GM19372 (cell line): ENCODE measurements around the gene MTERF2.
A peak's percentile ranks its signal among the peaks of the same experiment; 100 is the strongest.

Experiments used
- ATAC-seq: cut with Tn5 transposase; IDR thresholded peaks from one replicate; pipeline ENCODE4 v1.9.1; 2021; ENCODE audit warnings: mild to moderate bottlenecking, low read depth, moderate library complexity; ENCODE audit not compliant: unreplicated experiment

The MTERF2 gene

GRCh38 chr12:106994579-106995220, 7.8 kb upstream of the MTERF2 start:
- ATAC-seq, result no peak

GRCh38 chr12:106987846-106988245, 900 bp upstream of the MTERF2 start:
- no peak for ATAC-seq

- no peak for ATAC-seq
These were observed 811 bp downstream of the MTERF2 start for GRCh38 chr12:106986135-106986534.

- ATAC-seq, result no peak
These were observed 1.5 kb downstream of the MTERF2 start for GRCh38 chr12:106985479-106985878.

GRCh38 chr12:106984588-106985137, 2.3 kb downstream of the MTERF2 start:
- ATAC-seq, result no peak

- no peak for ATAC-seq
These were observed 4.7 kb downstream of the MTERF2 start for GRCh38 chr12:106982229-106982628.

- ATAC-seq, result no peak
These were observed 5.2 kb downstream of the MTERF2 start for GRCh38 chr12:106981788-106982187.

- ATAC-seq, result no peak
These were observed 6.0 kb downstream of the MTERF2 start for GRCh38 chr12:106980944-106981343.

GRCh38 chr12:106978035-106978800, 8.7 kb downstream of the MTERF2 start:
- ATAC-seq, result no peak

DNA sequence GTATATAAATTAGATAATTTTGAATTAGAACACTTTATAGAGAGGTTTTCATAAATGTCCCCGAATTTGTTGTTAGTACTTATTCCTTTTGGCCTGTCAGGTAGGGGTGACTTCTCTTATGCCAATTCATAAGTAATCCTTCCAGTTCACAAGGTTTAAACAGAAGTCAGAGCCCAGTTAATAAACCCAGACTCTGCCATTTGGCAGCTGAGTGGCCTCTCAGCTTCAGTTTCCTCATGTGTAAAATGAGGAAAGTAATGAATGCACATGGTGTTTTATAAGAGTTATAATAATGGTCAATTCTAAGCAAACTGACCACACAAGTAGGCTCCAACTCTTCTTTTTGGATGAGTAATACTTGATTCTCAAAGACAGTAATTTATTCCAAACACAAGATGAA, 10.3 kb downstream of the MTERF2 start:
- no peak for ATAC-seq

GRCh38 chr12:106975993-106976658, 10.8 kb downstream of the MTERF2 start:
- ATAC-seq, result no peak

GRCh38 chr12:106975098-106975497, 11.8 kb downstream of the MTERF2 start:
- ATAC-seq, result no peak

DNA sequence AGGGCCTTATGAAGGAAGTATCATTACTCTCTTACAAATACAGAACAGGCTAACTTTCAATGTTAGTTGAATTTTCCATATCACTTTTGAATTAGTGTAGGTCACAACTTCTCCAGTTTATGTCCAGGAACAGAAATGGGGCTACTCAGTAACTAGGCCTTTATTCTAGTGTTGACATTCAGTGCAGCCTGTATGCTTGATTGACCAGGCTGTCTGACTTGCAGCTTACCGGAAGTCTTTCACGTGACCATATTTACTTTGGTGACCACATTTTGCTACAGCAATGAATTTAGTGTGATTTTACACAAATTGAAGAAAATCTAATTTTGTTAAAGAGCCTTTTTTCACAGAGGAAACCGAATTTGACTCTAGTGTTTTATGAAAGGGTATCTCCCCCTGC, 12.4 kb downstream of the MTERF2 start:
- ATAC-seq, result peak; percentile 96

GRCh38 chr12:106973545-106973944, 13.4 kb downstream of the MTERF2 start:
- no peak for ATAC-seq

DNA sequence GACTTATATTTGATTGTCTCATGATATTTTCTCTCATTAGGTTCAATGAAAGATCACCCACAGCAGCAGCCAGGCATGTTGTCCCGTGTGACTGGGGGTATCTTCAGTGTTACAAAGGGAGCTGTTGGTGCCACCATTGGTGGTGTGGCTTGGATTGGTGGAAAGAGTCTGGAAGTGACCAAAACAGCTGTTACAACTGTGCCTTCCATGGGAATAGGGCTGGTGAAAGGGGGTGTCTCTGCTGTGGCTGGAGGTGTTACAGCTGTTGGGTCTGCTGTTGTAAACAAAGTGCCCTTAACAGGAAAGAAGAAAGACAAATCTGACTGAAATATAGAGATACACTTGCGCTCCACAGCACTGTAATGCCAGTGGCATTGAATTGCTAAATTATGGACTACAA, 15.9 kb downstream of the MTERF2 start:
- ATAC-seq, result no peak

DNA sequence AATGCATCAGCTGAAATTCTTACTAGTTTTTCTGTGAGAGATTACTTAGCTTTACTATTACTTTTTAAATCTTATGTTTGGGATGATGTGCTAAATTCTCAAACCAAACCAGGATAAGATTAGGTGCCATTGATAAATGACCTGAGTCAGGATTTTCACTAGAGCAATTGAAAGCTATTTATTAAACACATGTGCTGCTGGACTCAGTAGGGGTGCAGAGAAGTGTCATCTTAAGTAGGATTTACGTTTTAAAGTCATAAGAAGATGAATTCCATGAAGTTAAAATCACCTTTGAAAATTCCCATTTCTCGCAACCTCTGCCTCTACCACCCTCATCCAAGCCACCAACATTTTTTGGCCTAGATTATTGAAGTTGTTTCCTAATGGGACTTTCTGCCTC, 22.4 kb downstream of the MTERF2 start:
- ATAC-seq, result no peak

DNA sequence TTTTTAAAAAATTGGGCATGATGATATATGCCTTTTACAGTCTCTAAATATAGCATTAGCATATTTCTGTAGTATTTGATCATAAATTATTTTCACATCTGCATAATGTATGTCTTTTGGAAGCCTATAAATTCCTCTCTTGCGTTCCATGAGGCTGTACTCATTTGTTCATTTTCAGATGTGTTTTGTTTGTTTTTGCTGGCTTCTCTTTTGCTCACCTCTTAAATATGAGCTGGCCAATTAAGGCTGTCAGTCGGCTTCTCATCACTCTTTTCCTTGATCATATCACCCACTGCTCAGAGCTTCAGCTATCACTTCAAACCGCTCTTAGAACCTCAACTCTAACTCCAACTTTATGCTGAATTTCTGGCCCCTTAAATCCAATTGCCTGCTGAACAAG, 24.7 kb downstream of the MTERF2 start:
- no peak for ATAC-seq

DNA sequence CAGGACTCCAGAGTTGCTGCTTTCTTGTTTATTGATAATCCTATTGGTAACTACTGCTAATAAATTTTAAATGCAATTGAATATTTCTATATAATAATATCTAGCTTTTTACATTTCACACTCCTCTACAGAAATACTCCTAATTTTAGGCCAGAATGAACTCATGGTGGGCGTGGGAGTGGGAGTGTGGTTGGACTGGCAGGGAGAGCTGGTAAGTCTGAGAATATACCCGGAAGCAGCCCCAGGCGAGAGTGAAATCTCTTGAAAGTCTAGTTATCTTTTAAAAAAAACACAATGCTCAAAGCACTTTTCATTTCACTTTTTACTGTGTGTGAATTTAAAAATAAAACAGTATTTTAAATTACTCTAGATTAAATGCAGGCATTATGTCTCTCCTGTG, 26.5 kb downstream of the MTERF2 start:
- no peak for ATAC-seq

DNA sequence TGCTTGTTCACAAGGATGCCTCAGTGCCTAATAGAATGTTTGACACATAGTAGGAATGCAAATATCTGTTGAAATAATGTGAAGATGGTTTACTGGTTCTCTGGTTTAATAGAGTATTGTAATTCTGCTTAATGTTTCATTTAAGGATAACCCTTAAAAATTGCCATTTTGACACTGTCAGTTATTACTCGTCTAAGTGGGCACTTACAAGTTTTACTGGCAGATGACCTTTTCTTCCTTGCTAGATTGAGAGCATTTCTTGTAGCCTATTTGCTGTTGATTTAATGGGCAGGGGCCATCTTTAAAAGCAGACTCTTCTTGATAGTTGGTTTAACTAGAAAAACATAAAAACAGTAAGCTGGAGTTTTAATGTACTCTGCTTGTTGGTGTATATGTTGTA, 29.4 kb downstream of the MTERF2 start:
- no peak for ATAC-seq

GRCh38 chr12:106956048-106956578, 30.8 kb downstream of the MTERF2 start:
- peak; percentile 28 for ATAC-seq

- peak; percentile 82 for ATAC-seq
These were observed 31.4 kb downstream of the MTERF2 start, which contains the start of gene TMEM263 for GRCh38 chr12:106955377-106956047. TMEM263 (plus strand) TSS chr12:106955907; CDS start chr12:106967117, 11,210 bp downstream.
